OCI-LY7 (cell line): ENCODE data around the gene SIGLEC1. TPM values are rescaled to one million over a fixed set of nuclear protein-coding genes. Genes with fewer than 3 reads are reported as not detected.

Source experiments
- BruUV-seq: library from RNA; stranded (reverse); fragments of 400-500 nt; replicated peaks from 2 replicates; lab custom pipeline; 2021; lab: Mats Ljungman, UMichigan
- CTCF ChIA-PET: fragments of 300-600 bp; sonication (Branson Sonifier 250); formaldehyde crosslinking; loops from one replicate; lab custom pipeline; 2022; ENCODE audit warnings: antibody characterized with exemption; ENCODE audit not compliant: unreplicated experiment; lab: Charles Lee
- POLR2A ChIA-PET: fragments of 300-600 bp; sonication (Branson Sonifier 250); formaldehyde crosslinking; loops from one replicate; lab custom pipeline; 2022; ENCODE audit warnings: antibody characterized with exemption; lab: Charles Lee
- DNase-seq: peaks from one replicate; pipeline ENCODE4 v3.0.0-alpha.2; 2015; ENCODE audit warnings: low spot score
- H2AFZ ChIP-seq: fragments of 200-600 bp; sonication (generic), shearing (Covaris generic); 2 replicates; pipeline ENCODE4 v1.6.1; 2014; ENCODE audit warnings: mild to moderate bottlenecking, antibody characterized with exemption, low read length, moderate library complexity
- H3K27ac ChIP-seq: fragments of 200-600 bp; sonication (generic); 2 replicates; pipeline ENCODE4 v1.5.1; 2014; ENCODE audit warnings: mixed run types, low read depth, mild to moderate bottlenecking, moderate library complexity, low read length, inconsistent platforms; ENCODE audit not compliant: poor library complexity, severe bottlenecking
- H3K36me3 ChIP-seq: fragments of 200-600 bp; sonication (generic); 2 replicates; pipeline ENCODE4 v1.6.1; 2014; ENCODE audit warnings: mild to moderate bottlenecking, antibody characterized with exemption, low read length, moderate library complexity, mixed read lengths; ENCODE audit not compliant: insufficient read depth
- H3K4me1 ChIP-seq: fragments of 200-600 bp; sonication (generic); 2 replicates; pipeline ENCODE4 v1.5.1; 2014; ENCODE audit warnings: mild to moderate bottlenecking, low read length; ENCODE audit not compliant: insufficient read depth, poor library complexity, severe bottlenecking
- H3K4me2 ChIP-seq: fragments of 200-600 bp; sonication (generic); 2 replicates; pipeline ENCODE4 v1.6.1; 2014; ENCODE audit warnings: mild to moderate bottlenecking, low read length
- H3K4me3 ChIP-seq: fragments of 200-600 bp; sonication (generic); 2 replicates; pipeline ENCODE4 v1.5.1; 2014; ENCODE audit warnings: mild to moderate bottlenecking, low read depth, low read length; ENCODE audit not compliant: poor library complexity, severe bottlenecking
- H3K79me2 ChIP-seq: fragments of 200-600 bp; sonication (generic); 2 replicates; pipeline ENCODE4 v1.6.1; 2016; ENCODE audit warnings: low read depth, mild to moderate bottlenecking, low read length, moderate library complexity, mixed read lengths; ENCODE audit not compliant: insufficient read depth
- H3K9me2 ChIP-seq: fragments of 200-600 bp; sonication (generic); 2 replicates; pipeline ENCODE4 v1.6.1; 2016; ENCODE audit warnings: mild to moderate bottlenecking, low read length, mixed read lengths; ENCODE audit not compliant: insufficient read depth
- H3K9me3 ChIP-seq: fragments of 200-600 bp; sonication (generic); 2 replicates; pipeline ENCODE4 v1.6.1; 2014; ENCODE audit warnings: mild to moderate bottlenecking, mixed run types, low read length, mixed read lengths
- H4K20me1 ChIP-seq: fragments of 200-600 bp; sonication (generic); 2 replicates; pipeline ENCODE4 v1.6.1; 2014; ENCODE audit warnings: mild to moderate bottlenecking, antibody characterized with exemption, low read length, moderate library complexity, mixed read lengths; ENCODE audit not compliant: insufficient read depth
- EZH2phosphoT487 ChIP-seq: fragments of 200-600 bp; sonication (generic); IDR thresholded peaks from 2 replicates; pipeline ENCODE4 v1.6.1; 2018; ENCODE audit warnings: low read depth, borderline replicate concordance, mild to moderate bottlenecking, mixed run types, antibody characterized with exemption, low read length, moderate library complexity, mixed read lengths
- intact Hi-C: fragments of 100-400 bp; cut with micrococcal nuclease; formaldehyde crosslinking; loops from one replicate; pipeline ENCODE4 v1.10.0; 2022; ENCODE audit not compliant: unreplicated experiment
- total RNA-seq, 2 experiments: library from RNA; depleted of rRNA in 1 of 2; stranded (reverse); fragments of >200 nt in 1 of 2; shearing (Covaris generic) in 1 of 2; gene quantifications; 2 replicates each; pipeline ENCODE4 v1.2.3, GENCODE V29; 2014 to 2022
- TF ChIP-seq, protein P1 (sequence below): fragments of 200-600 bp; sonication (generic); conservative IDR thresholded peaks from 2 replicates; pipeline ENCODE4 v1.5.1; 2014; ENCODE audit warnings: mild to moderate bottlenecking, antibody characterized with exemption, low read length, moderate library complexity, mixed read lengths

SIGLEC1 gene
- total RNA-seq, 2 experiments from 2014 or later, result 0.11 TPM; not detected in 1

DNA sequence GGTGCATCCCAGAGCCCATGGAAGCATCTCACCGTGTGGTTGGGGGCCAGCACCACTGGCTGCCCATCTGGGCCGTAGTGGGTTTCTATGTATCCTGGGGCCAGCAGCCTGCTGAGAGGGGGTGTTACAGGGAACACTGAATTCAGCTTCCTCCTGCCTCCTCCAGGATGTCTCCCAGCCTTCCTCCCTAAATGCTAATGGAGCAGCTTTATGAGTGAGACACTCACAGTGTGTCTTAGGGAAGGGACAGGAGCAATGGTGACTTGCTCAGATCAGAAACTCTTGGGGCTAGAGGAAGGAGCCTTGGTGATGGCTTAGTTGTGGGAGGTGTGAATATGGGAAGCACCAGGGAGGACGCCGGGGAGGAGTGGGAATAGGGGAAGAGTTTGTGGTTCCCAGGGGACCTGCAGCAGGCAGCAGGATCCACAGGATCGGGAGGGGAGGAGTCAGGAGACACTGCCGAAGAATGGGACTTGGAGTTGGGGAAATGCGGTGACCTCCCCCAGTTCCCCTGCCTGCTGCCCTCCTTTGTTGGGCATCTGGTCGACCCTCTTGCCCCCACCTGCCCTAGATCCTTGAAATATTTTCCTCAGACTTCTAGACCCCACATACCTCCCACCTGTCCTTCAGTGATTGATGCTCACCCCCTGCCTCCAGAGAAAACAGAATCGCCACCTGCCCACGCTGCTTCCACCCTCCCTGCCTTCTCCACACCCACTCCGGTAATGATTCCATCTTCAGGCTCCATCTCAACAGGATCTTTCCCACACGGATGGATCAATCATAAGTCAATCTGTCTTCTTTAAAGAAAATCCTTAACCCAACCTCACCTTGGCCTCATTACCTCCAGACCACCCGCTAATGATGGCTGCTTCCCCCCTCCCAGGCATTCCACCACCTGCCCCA is 37.2 kb downstream of the SIGLEC1 start:
- no peak for DNase-seq

DNA sequence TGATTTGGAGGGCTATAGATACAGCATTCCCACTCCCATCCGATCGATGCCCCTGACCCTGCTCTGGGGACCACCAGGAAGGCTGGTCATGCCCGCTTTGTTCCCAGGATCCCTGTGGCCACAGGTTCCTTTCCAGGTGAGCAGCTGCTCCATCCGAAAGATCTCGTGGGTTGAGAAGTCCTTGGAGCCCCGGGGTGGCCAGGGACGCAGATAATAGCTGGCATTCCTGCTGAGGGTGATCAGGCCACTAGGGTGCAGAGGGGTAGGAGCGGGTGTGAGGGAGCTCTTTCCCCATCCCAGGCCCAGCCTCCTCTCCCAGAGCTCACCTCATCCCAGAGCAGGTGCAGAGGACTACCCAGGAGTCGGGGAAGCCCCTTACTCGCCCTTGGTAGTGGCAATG is 38.0 kb downstream of the SIGLEC1 start:
- ChIA-PET CTCF (no interaction called here), POLR2A (no interaction called here)
- no peaks in the 10 kb centered on the region for H3K9me3 ChIP-seq
- H3K9me2 ChIP-seq, result no peaks in the 10 kb centered on the region
- H3K36me3 ChIP-seq, result no peaks in the 10 kb centered on the region
- H3K4me3 ChIP-seq, result no peak overlapping the region
- no peak overlapping the region for H3K4me2 ChIP-seq
- BruUV-seq, result no TSS peak
- no peaks in the 10 kb centered on the region for H4K20me1 ChIP-seq
- no peak for DNase-seq
- no peaks in the 10 kb centered on the region for H3K79me2 ChIP-seq
- H3K4me1 ChIP-seq, result no peaks in the 10 kb centered on the region
- intact Hi-C loops, result no loop called here
- no peak for TF ChIP-seq EZH2phosphoT487
- TF ChIP-seq, protein P1, sequence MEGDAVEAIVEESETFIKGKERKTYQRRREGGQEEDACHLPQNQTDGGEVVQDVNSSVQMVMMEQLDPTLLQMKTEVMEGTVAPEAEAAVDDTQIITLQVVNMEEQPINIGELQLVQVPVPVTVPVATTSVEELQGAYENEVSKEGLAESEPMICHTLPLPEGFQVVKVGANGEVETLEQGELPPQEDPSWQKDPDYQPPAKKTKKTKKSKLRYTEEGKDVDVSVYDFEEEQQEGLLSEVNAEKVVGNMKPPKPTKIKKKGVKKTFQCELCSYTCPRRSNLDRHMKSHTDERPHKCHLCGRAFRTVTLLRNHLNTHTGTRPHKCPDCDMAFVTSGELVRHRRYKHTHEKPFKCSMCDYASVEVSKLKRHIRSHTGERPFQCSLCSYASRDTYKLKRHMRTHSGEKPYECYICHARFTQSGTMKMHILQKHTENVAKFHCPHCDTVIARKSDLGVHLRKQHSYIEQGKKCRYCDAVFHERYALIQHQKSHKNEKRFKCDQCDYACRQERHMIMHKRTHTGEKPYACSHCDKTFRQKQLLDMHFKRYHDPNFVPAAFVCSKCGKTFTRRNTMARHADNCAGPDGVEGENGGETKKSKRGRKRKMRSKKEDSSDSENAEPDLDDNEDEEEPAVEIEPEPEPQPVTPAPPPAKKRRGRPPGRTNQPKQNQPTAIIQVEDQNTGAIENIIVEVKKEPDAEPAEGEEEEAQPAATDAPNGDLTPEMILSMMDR, result no peak
- no peak overlapping the region for H2AFZ ChIP-seq
- no peak overlapping the region for H3K27ac ChIP-seq

More for the DNA sequence above, 37.2 kb downstream of the SIGLEC1 start:
- Histone ChIP-seq H2AFZ (no peak overlapping the region), H4K20me1 (no peaks in the 10 kb centered on the region), H3K9me2 (no peaks in the 10 kb centered on the region), H3K79me2 (no peaks in the 10 kb centered on the region), H3K27ac (no peak overlapping the region), H3K4me3 (no peak overlapping the region), H3K9me3 (no peaks in the 10 kb centered on the region), H3K4me1 (no peaks in the 10 kb centered on the region), H3K36me3 (no peaks in the 10 kb centered on the region), H3K4me2 (no peak overlapping the region)
- intact Hi-C loops, result loop anchor here (5.0 kb wide), 1 partner anchor 182 kb away; no protein-coding TSS in a partner anchor
- no TSS peak for BruUV-seq
- CTCF ChIA-PET, result interaction anchor here (1.0 kb wide), 1 partner anchor 26 kb away, joined by 3 read pairs; no protein-coding TSS in a partner anchor
- POLR2A ChIA-PET, result no interaction called here
- TF ChIP-seq EZH2phosphoT487, result no peak
- TF ChIP-seq, protein P1, result no peak
